ENCODE results near the gene CAPZA1. TPM values are rescaled to one million over a fixed set of nuclear protein-coding genes. Genes with fewer than 3 reads are reported as not detected.

The CAPZA1 gene
- total RNA-seq, 2 donors from 2014 or later, result 111 to 122 TPM

DNA sequence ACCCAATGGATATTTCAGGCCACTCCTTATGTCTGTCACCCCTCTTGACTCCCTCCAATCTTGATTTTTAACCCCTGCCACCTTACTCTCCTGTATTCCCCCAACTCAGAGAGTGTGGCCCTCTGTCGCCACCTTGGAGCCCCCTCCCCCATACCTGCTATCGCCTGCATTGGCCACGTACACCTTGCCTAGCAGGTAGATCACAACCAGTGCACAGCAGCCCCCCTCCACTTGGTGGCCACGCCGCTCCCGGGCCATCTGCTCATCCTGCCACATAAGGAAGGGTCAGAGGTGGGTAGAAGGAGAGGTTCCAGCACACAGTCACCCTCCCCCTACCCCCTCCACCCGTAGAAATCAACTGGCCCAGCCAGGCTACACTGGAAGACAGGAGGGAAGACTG is 92.6 kb downstream of the CAPZA1 start:
- WGBS, 2 experiments (ENCODE audit: insufficient coverage in 1 of 2, insufficient read length in 1 of 2), result 91% methylated on average over 7 of the region's 7 CpGs; no CpG with 5 or more reads in 1 of the 2 experiments
- H3K9ac ChIP-seq (ENCODE audit: extremely low read depth, low read length, poor library complexity, severe bottlenecking), result no peak overlapping the region
- H3K27me3 ChIP-seq (ENCODE audit: control insufficient read depth, insufficient read depth, low read length, poor library complexity, severe bottlenecking), result peaks cover 28% of the 10 kb centered on the region
- peaks cover 48% of the 10 kb centered on the region for H3K4me1 Mint-ChIP-seq
- TF ChIP-seq, protein P1, sequence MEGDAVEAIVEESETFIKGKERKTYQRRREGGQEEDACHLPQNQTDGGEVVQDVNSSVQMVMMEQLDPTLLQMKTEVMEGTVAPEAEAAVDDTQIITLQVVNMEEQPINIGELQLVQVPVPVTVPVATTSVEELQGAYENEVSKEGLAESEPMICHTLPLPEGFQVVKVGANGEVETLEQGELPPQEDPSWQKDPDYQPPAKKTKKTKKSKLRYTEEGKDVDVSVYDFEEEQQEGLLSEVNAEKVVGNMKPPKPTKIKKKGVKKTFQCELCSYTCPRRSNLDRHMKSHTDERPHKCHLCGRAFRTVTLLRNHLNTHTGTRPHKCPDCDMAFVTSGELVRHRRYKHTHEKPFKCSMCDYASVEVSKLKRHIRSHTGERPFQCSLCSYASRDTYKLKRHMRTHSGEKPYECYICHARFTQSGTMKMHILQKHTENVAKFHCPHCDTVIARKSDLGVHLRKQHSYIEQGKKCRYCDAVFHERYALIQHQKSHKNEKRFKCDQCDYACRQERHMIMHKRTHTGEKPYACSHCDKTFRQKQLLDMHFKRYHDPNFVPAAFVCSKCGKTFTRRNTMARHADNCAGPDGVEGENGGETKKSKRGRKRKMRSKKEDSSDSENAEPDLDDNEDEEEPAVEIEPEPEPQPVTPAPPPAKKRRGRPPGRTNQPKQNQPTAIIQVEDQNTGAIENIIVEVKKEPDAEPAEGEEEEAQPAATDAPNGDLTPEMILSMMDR (conservative IDR thresholded peaks at IDR 0.05), result no peak
- DNase-seq, result no peak
- H3K27me3 Mint-ChIP-seq (ENCODE audit: insufficient read depth), result peaks cover 79% of the 10 kb centered on the region
- no peaks in the 10 kb centered on the region for H3K36me3 Mint-ChIP-seq (ENCODE audit: low read depth)
- H3K9me3 Mint-ChIP-seq, result no peaks in the 10 kb centered on the region
- H3K27ac Mint-ChIP-seq, result no peak overlapping the region
- no peaks in the 10 kb centered on the region for H3K36me3 ChIP-seq (ENCODE audit: control insufficient read depth, insufficient read depth, low read length)
- H3K27ac ChIP-seq (ENCODE audit: low read depth, low read length), result no peak overlapping the region
- H3K9me3 ChIP-seq (ENCODE audit: control insufficient read depth, low read length), result no peaks in the 10 kb centered on the region
- H3K4me3 Mint-ChIP-seq, result no peak overlapping the region
- H3K4me3 ChIP-seq (ENCODE audit: low read length), result no peak overlapping the region
- no peaks in the 10 kb centered on the region for H3K4me1 ChIP-seq (ENCODE audit: control insufficient read depth, insufficient read depth, low read length)

DNA sequence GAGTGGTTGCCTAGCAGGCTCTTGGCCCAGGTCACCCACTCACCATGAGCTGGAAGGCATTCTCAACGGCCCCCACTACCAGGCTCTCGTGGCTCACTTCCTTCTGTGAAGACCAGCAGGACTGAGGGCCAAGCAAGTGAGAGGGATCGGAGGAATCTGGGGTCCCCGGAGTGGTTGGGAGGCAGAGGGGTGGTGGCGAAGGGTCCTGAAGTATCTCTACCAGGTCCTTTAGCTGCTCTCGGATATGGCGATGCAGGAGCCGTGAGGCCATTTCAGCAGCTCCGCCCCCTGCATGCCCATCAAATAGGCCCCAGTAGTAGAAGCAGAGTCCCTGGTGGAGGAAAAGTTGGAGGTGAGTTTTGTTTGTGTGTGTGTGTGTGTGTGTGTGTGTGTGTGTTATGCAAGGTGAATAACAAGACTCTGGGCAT is 93.1 kb downstream of the CAPZA1 start:
- Histone ChIP-seq H3K27me3 (ENCODE audit: control insufficient read depth, insufficient read depth, low read length, poor library complexity, severe bottlenecking) (peaks cover 28% of the 10 kb centered on the region), H3K27ac (ENCODE audit: low read depth, low read length) (no peak overlapping the region), H3K36me3 (ENCODE audit: control insufficient read depth, insufficient read depth, low read length) (no peaks in the 10 kb centered on the region), H3K4me1 (ENCODE audit: control insufficient read depth, insufficient read depth, low read length) (no peaks in the 10 kb centered on the region), H3K9ac (ENCODE audit: extremely low read depth, low read length, poor library complexity, severe bottlenecking) (no peak overlapping the region), H3K4me3 (ENCODE audit: low read length) (no peak overlapping the region), H3K9me3 (ENCODE audit: control insufficient read depth, low read length) (no peaks in the 10 kb centered on the region)
- Mint-ChIP-seq H3K27me3 (ENCODE audit: insufficient read depth) (peaks cover 76% of the 10 kb centered on the region), H3K9me3 (no peaks in the 10 kb centered on the region), H3K4me3 (no peak overlapping the region), H3K4me1 (peaks cover 44% of the 10 kb centered on the region), H3K36me3 (ENCODE audit: low read depth) (no peaks in the 10 kb centered on the region), H3K27ac (no peak overlapping the region)
- TF ChIP-seq, protein P1 (conservative IDR thresholded peaks at IDR 0.05), result no peak
- 68 to 75% methylated on average over 6 to 9 of the region's 9 CpGs for WGBS, 2 experiments (ENCODE audit: insufficient coverage in 1 of 2, insufficient read length in 1 of 2)
- peak; percentile 71 for DNase-seq

DNA sequence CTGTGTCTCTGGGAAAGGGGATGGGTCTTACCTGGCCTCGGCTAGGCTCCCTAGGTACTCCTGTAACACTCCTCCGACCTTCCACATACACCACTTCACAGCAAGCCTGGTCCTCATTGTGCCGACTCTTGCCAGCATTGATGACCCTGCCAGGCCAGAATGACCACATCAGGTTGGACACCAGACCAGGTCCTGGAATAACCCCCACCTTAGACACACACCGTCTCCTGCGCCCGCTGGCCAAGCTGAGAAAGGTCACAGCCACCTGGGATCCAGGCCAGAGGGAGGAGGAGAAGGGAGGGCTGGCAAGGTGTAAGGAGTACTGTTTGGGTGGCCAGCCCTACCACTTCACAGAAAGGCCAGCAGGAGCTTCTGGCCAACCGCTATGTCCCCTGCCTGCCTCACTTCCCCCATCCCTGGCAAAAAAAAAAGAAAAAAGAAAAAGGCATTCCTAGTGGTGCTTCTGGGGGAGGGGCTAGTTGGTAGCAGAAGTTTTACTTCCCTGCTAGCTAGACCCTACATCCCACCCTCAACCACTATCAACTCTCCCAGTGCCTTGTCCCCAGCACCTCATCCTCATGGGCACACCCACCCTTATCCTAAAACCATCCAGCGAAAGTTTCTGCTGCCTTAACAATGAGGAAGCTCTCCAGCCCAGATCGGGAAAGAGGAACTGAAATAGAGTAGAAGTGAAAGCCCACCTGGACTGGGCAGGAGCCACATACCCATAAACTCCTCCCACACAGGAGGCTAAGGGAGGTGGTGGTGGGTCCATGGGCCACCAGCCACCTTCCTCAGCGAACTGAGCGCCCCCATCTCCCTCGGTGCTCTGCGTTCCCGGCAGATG is 94.1 kb downstream of the CAPZA1 start:
- no peak overlapping the region for H3K27ac ChIP-seq (ENCODE audit: low read depth, low read length)
- 7 to 47% methylated on average over 5 to 13 of the region's 14 CpGs for WGBS, 2 experiments (ENCODE audit: insufficient coverage in 1 of 2, insufficient read length in 1 of 2)
- peak overlapping the region; percentile 65 for H3K4me3 Mint-ChIP-seq
- H3K27me3 Mint-ChIP-seq (ENCODE audit: insufficient read depth), result peaks cover 73% of the 10 kb centered on the region
- no peaks in the 10 kb centered on the region for H3K36me3 Mint-ChIP-seq (ENCODE audit: low read depth)
- no peak overlapping the region for H3K27ac Mint-ChIP-seq
- H3K4me3 ChIP-seq (ENCODE audit: low read length), result peak overlapping the region; percentile 76
- no peak overlapping the region for H3K9ac ChIP-seq (ENCODE audit: extremely low read depth, low read length, poor library complexity, severe bottlenecking)
- no peaks in the 10 kb centered on the region for H3K9me3 Mint-ChIP-seq
- no peaks in the 10 kb centered on the region for H3K9me3 ChIP-seq (ENCODE audit: control insufficient read depth, low read length)
- peaks cover 28% of the 10 kb centered on the region for H3K27me3 ChIP-seq (ENCODE audit: control insufficient read depth, insufficient read depth, low read length, poor library complexity, severe bottlenecking)
- H3K36me3 ChIP-seq (ENCODE audit: control insufficient read depth, insufficient read depth, low read length), result no peaks in the 10 kb centered on the region
- TF ChIP-seq, protein P1 (conservative IDR thresholded peaks at IDR 0.05), result no peak
- peak; percentile 76 for DNase-seq
- no peaks in the 10 kb centered on the region for H3K4me1 ChIP-seq (ENCODE audit: control insufficient read depth, insufficient read depth, low read length)
- peaks cover 42% of the 10 kb centered on the region for H3K4me1 Mint-ChIP-seq

Measured in endodermal cell (in vitro differentiated cells).